GM18502 (cell line): ENCODE measurements around the gene ITPKA.

ENCODE experiments used
- ATAC-seq: cut with Tn5 transposase; IDR thresholded peaks from one replicate; pipeline ENCODE4 v1.9.1; 2021; ENCODE audit warnings: mild to moderate bottlenecking; ENCODE audit not compliant: unreplicated experiment, poor library complexity

Gene ITPKA

DNA sequence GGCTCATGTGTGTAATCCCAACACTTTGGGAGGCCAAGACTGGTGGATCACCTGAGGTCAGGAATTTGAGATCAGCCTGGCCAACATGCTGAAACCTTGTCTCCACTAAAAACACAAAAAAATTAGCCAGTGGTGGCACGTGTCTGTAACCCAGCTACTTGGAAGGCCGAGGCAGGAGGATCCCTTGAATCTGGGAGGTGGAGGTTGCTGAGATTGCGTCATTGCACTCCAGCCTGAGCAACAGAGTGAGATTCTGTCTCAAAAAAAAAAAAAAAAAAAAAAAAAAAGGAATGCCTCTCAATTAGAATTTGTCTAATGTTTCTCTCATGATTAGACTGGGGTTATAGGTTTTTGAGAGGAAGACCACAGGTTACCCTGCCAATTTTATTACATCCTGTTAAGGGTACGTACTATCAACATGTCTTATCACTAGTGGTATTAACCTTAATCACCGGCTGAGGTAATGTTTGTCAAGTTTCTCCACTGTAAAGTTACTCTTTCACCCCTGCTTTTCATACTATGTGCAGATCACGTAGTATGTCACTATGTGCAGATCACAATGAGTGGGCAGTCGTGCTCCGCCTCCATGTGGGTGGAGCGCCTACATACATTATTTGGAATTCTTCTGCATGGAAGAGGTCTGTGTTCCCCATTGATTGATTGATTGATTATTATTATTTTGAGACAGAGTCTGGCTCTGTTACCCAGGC lies 56.5 kb downstream of the ITPKA start:
- no peak for ATAC-seq
